SK-N-SH (cell line): ENCODE results near the gene MAP2K3. TPM values are rescaled to one million over a fixed set of nuclear protein-coding genes. Genes with fewer than 3 reads are reported as not detected.

Experiments
- CTCF ChIA-PET: fragments of 300-600, 350-600 bp; formaldehyde crosslinking; extraction: SDS; loops from one replicate; lab custom pipeline; 2021; lab: Yijun Ruan, JAX
- POLR2A ChIA-PET: fragments of 350-600 bp; sonication (Branson Sonifier 250); formaldehyde crosslinking; extraction: SDS; loops from one replicate; lab custom pipeline; 2020; ENCODE audit warnings: antibody characterized with exemption, inconsistent platforms; lab: Yijun Ruan, JAX
- DNase-seq: peaks from one replicate; pipeline ENCODE4 v3.0.0; 2012
- H2AFZ ChIP-seq: fragments of 200-600 bp; sonication (generic); 2 replicates; pipeline ENCODE4 v1.8.1; 2016; ENCODE audit warnings: antibody characterized with exemption, mild to moderate bottlenecking, low read depth
- H3F3A ChIP-seq: fragments of 200-600 bp; sonication (generic); replicated peaks from 2 replicates; pipeline ENCODE3; 2016; ENCODE audit warnings: antibody characterized with exemption, mild to moderate bottlenecking; ENCODE audit not compliant: insufficient read depth
- H3K27ac ChIP-seq, 2 experiments: fragments of 200-500 bp in 1 of 2; fragments of 200-600 bp in 1 of 2; sonication (Bioruptor generic) in 1 of 2; sonication (generic), shearing (Covaris generic) in 1 of 2; 2 replicates each; pipeline versions ENCODE4 v1.5.1 to v1.6.1; 2014 to 2016; ENCODE audit warnings: low read depth in 2 of 2, inconsistent platforms in 1 of 2, low read length in 1 of 2, mild to moderate bottlenecking in 1 of 2, mixed read lengths in 1 of 2
- H3K27me3 ChIP-seq: fragments of 200-600 bp; sonication (generic), shearing (Covaris generic); 2 replicates; pipeline ENCODE4 v1.6.1; 2016; ENCODE audit warnings: mixed run types; ENCODE audit not compliant: insufficient read depth
- H3K36me3 ChIP-seq, 2 experiments: fragments of 200-500 bp in 1 of 2; fragments of 200-600 bp in 1 of 2; sonication (Bioruptor generic) in 1 of 2; sonication (generic) in 1 of 2; replicated peaks in 1 of 2; 2 replicates each; pipeline versions ENCODE3 to v1.5.1; 2014 to 2016; ENCODE audit warnings: low read length in 1 of 2, mild to moderate bottlenecking in 1 of 2; ENCODE audit not compliant: insufficient read depth in 2 of 2, control insufficient read depth in 1 of 2
- H3K4me1 ChIP-seq, 2 experiments: fragments of 200-500 bp in 1 of 2; fragments of 200-600 bp in 1 of 2; sonication (Bioruptor generic) in 1 of 2; sonication (generic), shearing (Covaris generic) in 1 of 2; 2 replicates each; pipeline versions ENCODE4 v1.5.1 to v1.6.1; 2014 to 2016; ENCODE audit warnings: low read depth in 1 of 2, low read length in 1 of 2, mixed run types in 1 of 2; ENCODE audit not compliant: insufficient read depth in 2 of 2, control insufficient read depth in 1 of 2
- H3K4me2 ChIP-seq: fragments of 200-600 bp; sonication (generic), shearing (Covaris generic); 2 replicates; pipeline ENCODE4 v1.6.1; 2017; ENCODE audit warnings: mixed run types
- H3K4me3 ChIP-seq, 2 experiments: fragments of 200-500 bp in 1 of 2; fragments of 200-600 bp in 1 of 2; sonication (Bioruptor generic) in 1 of 2; sonication (generic), shearing (Covaris generic) in 1 of 2; 2 replicates each; pipeline versions ENCODE4 v1.5.1 to v1.8.1; 2014 to 2016; ENCODE audit warnings: low read depth in 2 of 2, inconsistent platforms in 1 of 2, low read length in 1 of 2, mild to moderate bottlenecking in 1 of 2, mixed read lengths in 1 of 2, moderate library complexity in 1 of 2
- H3K79me2 ChIP-seq: fragments of 200-600 bp; sonication (generic); 2 replicates; pipeline ENCODE4 v1.8.1; 2017; ENCODE audit warnings: mild to moderate bottlenecking; ENCODE audit not compliant: insufficient read depth
- H3K9ac ChIP-seq: fragments of 200-600 bp; sonication (generic); 2 replicates; pipeline ENCODE4 v1.6.1; 2017; ENCODE audit warnings: mixed run types
- H3K9me2 ChIP-seq: fragments of 200-600 bp; sonication (generic); 2 replicates; pipeline ENCODE4 v1.6.1; 2017; ENCODE audit warnings: mixed run types
- H3K9me3 ChIP-seq: fragments of 200-600 bp; sonication (generic); 2 replicates; pipeline ENCODE4 v1.6.1; 2017; ENCODE audit warnings: mixed run types, mild to moderate bottlenecking, moderate library complexity
- H4K20me1 ChIP-seq: fragments of 200-600 bp; sonication (generic); 2 replicates; pipeline ENCODE4 v1.6.1; 2017; ENCODE audit warnings: mild to moderate bottlenecking, mixed run types; ENCODE audit not compliant: insufficient read depth
- CHD2 ChIP-seq: fragments of 150-350 bp; IDR thresholded peaks from 2 replicates; pipeline ENCODE4 v1.6.1; 2018; ENCODE audit warnings: low read length; ENCODE audit not compliant: partially characterized antibody
- ELF1 ChIP-seq: IDR thresholded peaks from 2 replicates; pipeline ENCODE4 v1.4.0; 2012
- EP300 ChIP-seq, 2 experiments: IDR thresholded peaks; 2 replicates each; pipeline versions ENCODE4 v1.4.0 to v1.6.1; 2012; ENCODE audit warnings: borderline replicate concordance in 1 of 2, low read depth in 1 of 2, low read length in 1 of 2
- EZH2phosphoT487 ChIP-seq: fragments of 200-600 bp; sonication (generic); IDR thresholded peaks from 2 replicates; pipeline ENCODE4 v1.6.1; 2017; ENCODE audit warnings: low read depth, mixed run types, mild to moderate bottlenecking, antibody characterized with exemption, moderate library complexity, borderline replicate concordance
- FOSL2 ChIP-seq: IDR thresholded peaks from 2 replicates; pipeline ENCODE4 v1.4.0; 2012; ENCODE audit warnings: low read depth, mild to moderate bottlenecking, moderate library complexity, borderline replicate concordance
- FOXJ3 ChIP-seq: sonication (generic); formaldehyde crosslinking; IDR thresholded peaks from 2 replicates; pipeline ENCODE4 v1.5.1; 2020; ENCODE audit warnings: mild to moderate bottlenecking, missing genetic modification reagents
- FOXM1 ChIP-seq: IDR thresholded peaks from 2 replicates; pipeline ENCODE4 v1.4.0; 2012; ENCODE audit warnings: low read depth, mild to moderate bottlenecking
- IRF3 ChIP-seq: fragments of 150-350 bp; IDR thresholded peaks from 2 replicates; pipeline ENCODE4 v1.6.1; 2016; ENCODE audit warnings: mild to moderate bottlenecking, low read depth, low read length
- JUND ChIP-seq: IDR thresholded peaks from 2 replicates; pipeline ENCODE4 v1.4.0; 2012
- MAX ChIP-seq: IDR thresholded peaks from 2 replicates; pipeline ENCODE4 v1.4.0; 2012; ENCODE audit warnings: low read depth
- MXI1 ChIP-seq: IDR thresholded peaks from 2 replicates; pipeline ENCODE4 v1.6.1; 2012; ENCODE audit warnings: mild to moderate bottlenecking, low read depth, low read length, improper control_type of control experiment
- NRF1 ChIP-seq: IDR thresholded peaks from 2 replicates; pipeline ENCODE4 v1.6.1; 2012; ENCODE audit warnings: low read depth, mild to moderate bottlenecking, low read length
- POLR2AphosphoS5 ChIP-seq: IDR thresholded peaks from 2 replicates; pipeline ENCODE4 v1.6.1; 2012; ENCODE audit warnings: low read depth, low read length
- RCOR1 ChIP-seq: fragments of 150-350 bp; IDR thresholded peaks from 2 replicates; pipeline ENCODE4 v1.6.1; 2017; ENCODE audit warnings: antibody characterized with exemption, low read length
- RXRA ChIP-seq: IDR thresholded peaks from 2 replicates; pipeline ENCODE4 v1.4.0; 2012; ENCODE audit warnings: low read depth, mild to moderate bottlenecking, borderline replicate concordance
- SMC3 ChIP-seq: IDR thresholded peaks from 2 replicates; pipeline ENCODE4 v1.6.1; 2012; ENCODE audit warnings: low read depth, low read length, improper control_type of control experiment
- TCF12 ChIP-seq: IDR thresholded peaks from 2 replicates; pipeline ENCODE4 v1.4.0; 2012
- USF1 ChIP-seq: IDR thresholded peaks from 2 replicates; pipeline ENCODE4 v1.4.0; 2012; ENCODE audit warnings: low read depth, borderline replicate concordance
- USF2 ChIP-seq: fragments of 150-350 bp; IDR thresholded peaks from 2 replicates; pipeline ENCODE4 v1.6.1; 2017; ENCODE audit warnings: antibody characterized with exemption, low read length, low read depth, borderline replicate concordance
- YY1 ChIP-seq: IDR thresholded peaks from 2 replicates; pipeline ENCODE4 v1.4.0; 2012; ENCODE audit warnings: low read depth, mild to moderate bottlenecking
- ZBTB33 ChIP-seq: IDR thresholded peaks from 2 replicates; pipeline ENCODE4 v1.4.0; 2012; ENCODE audit warnings: low read depth, borderline replicate concordance
- WGBS: methylation state at CpG from one replicate; pipeline ENCODE4 v1.1.6; 2017; ENCODE audit warnings: low lambda C conversion rate; 5-methylcytosine and 5-hydroxymethylcytosine counted together
- polyA plus RNA-seq, 3 experiments: library from polyadenylated mRNA; depleted of rRNA; stranded (reverse); fragments of >200 nt; gene quantifications; 2 replicates each; pipeline ENCODE4 v1.2.3, GENCODE V29; 2012

MAP2K3 gene
- polyA plus RNA-seq, 1 of the 3 experiments (the other 2 are of a cell fraction) = 30.0 TPM

GRCh38 chr17:21358682-21359482 is 74.4 kb downstream of the MAP2K3 start:
- H3K27me3 ChIP-seq = no peaks in the 10 kb centered on the region
- no peak overlapping the region for H3K9ac ChIP-seq
- CTCF ChIA-PET = no interaction called here
- H3K9me3 ChIP-seq = no peaks in the 10 kb centered on the region
- no peak overlapping the region for H3K4me2 ChIP-seq
- H4K20me1 ChIP-seq = no peaks in the 10 kb centered on the region
- no peaks in the 10 kb centered on the region for H3F3A ChIP-seq
- no peak overlapping the region for H3K4me3 ChIP-seq
- H3K4me1 ChIP-seq = peaks cover 0 to 23% of the 10 kb centered on the region in 2 experiments; a peak in 1 of 4 replicates
- no peak overlapping the region for H3K27ac ChIP-seq
- WGBS = 67% methylated on average over 11 of the region's 12 CpGs
- no peaks in the 10 kb centered on the region for H3K36me3 ChIP-seq
- POLR2A ChIA-PET = no interaction called here
- no peak overlapping the region for H2AFZ ChIP-seq
- no peaks in the 10 kb centered on the region for H3K79me2 ChIP-seq
- no peak for DNase-seq
- H3K9me2 ChIP-seq = no peaks in the 10 kb centered on the region
- TF ChIP-seq ELF1 = no peak
- TF ChIP-seq FOXJ3 (CRISPR knock-in tag) = no peak
- TF ChIP-seq YY1 = no peak
- TF ChIP-seq EZH2phosphoT487 = no peak

GRCh38 chr17:21359483-21359840 is 75.0 kb downstream of the MAP2K3 start:
- no peak for DNase-seq
- Histone ChIP-seq H3F3A (no peaks in the 10 kb centered on the region), H3K9ac (no peak overlapping the region), H3K4me2 (no peak overlapping the region), H3K27me3 (no peaks in the 10 kb centered on the region), H3K4me1 (peaks cover 0 to 23% of the 10 kb centered on the region in 2 experiments; a peak in 1 of 4 replicates), H3K27ac (no peak overlapping the region), H3K9me3 (no peaks in the 10 kb centered on the region), H4K20me1 (no peaks in the 10 kb centered on the region), H3K4me3 (no peak overlapping the region), H3K79me2 (no peaks in the 10 kb centered on the region), H3K9me2 (no peaks in the 10 kb centered on the region), H2AFZ (no peak overlapping the region), H3K36me3 (no peaks in the 10 kb centered on the region)
- WGBS = 44% methylated on average over 5 of the region's 9 CpGs
- TF ChIP-seq POLR2AphosphoS5 (no peak), ZBTB33 (no peak), TCF12 (no peak), RXRA (no peak), MAX (no peak), JUND (no peak), FOXM1 (no peak), FOSL2 (no peak), EP300 (IDR thresholded peaks at IDR 0.05; ENCODE audit: borderline replicate concordance in 1 of 2, low read depth in 1 of 2, low read length in 1 of 2) (no peak), CHD2 (no peak), USF2 (no peak), MXI1 (no peak), NRF1 (no peak), ELF1 (no peak), SMC3 (no peak), RCOR1 (no peak), IRF3 (no peak), USF1 (no peak)
- ChIA-PET POLR2A (no interaction called here), CTCF (no interaction called here)
